ENCODE data around the gene STX1A. TPM values are rescaled to one million over a fixed set of nuclear protein-coding genes. Genes with fewer than 3 reads are reported as not detected.

The STX1A gene
- 10 to 100 TPM; 16.1 to 24.6 (median 19.8) TPM for total RNA-seq
- 1 to 10 TPM; 1.8 to 5.7 (median 2.4) TPM for polyA plus RNA-seq

DNA sequence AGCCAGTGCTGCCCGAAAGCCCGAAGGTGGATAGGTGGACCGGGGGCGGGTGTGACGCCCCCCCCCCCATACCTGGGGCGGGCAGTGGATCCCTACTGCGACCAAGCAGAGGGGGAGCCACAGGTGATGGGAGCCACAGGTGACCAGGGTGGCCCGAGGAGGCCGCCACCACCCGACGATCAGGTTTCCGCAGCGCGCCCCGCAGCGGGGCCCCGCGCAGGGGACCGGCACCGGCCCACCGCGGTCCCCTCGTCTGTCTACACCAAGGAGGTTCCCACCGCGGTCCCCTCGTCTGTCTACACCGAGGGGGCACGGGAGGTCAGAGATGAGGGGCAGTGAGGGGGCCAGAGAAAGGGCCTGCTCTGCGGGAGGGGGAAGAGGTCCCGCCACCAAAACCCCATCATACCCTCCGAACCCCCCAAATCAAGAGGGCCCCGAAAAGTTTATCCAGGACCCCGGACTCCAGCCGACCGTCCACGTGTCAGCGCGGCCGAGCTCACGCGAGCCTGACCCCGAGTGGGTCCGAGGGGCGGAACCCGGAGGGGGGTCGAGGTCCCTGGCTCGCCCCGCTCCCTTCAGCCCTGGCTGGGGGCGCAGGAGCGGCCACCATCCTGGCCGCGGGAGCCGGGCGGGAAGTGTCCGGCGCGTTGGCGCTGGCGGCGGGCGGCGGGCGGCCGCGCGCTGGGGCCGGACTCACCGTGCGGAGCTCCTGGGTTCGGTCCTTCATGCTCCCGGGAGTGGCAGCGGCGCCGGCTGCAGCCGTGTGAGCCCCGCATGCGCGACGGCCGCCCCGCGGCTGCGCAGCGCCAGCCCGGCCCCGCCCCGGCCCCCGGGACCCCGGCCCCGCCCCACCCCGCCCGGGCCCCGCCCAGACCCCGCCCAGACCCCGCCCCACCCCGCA, at the start of gene STX1A:
TSS of gene STX1A (minus strand) at position 765 of the 901 bp plus-strand sequence. CDS start at position 727, 38 bp downstream.
- TF ChIP-seq EP300 (IDR thresholded peaks at IDR 0.05) (no peak), POLR2AphosphoS5 (IDR thresholded peaks at IDR 0.05) (peak; percentile 59 to 70 (median 62))
- peak; percentile 84 for DNase-seq
- WGBS, 2 donors: 1 to 2% methylated on average over 96 of the region's 96 CpGs
- H3K4me3 ChIP-seq: peak within 1 kb of the TSS; percentile 58 to 97 (median 86)
- peaks cover 0 to 60% (median 43%) of the 10 kb centered on the region in 4 donors for H3K4me1 ChIP-seq
- no peaks in the 10 kb centered on the region for H3K9me3 ChIP-seq
- peak within 1 kb of the TSS; percentile 65 to 85 (median 76) for H3K27ac ChIP-seq
- intact Hi-C loops (cut with DNase I): loop anchor here (2.0 to 5.0 kb wide), 3 partner anchors 20 to 52 kb away; partner anchors contain the start of genes ABHD11, BUD23, DNAJC30 and VPS37D
- no peaks in the 10 kb centered on the region for H3K36me3 ChIP-seq
- no peaks in the 10 kb centered on the region for H3K27me3 ChIP-seq

DNA sequence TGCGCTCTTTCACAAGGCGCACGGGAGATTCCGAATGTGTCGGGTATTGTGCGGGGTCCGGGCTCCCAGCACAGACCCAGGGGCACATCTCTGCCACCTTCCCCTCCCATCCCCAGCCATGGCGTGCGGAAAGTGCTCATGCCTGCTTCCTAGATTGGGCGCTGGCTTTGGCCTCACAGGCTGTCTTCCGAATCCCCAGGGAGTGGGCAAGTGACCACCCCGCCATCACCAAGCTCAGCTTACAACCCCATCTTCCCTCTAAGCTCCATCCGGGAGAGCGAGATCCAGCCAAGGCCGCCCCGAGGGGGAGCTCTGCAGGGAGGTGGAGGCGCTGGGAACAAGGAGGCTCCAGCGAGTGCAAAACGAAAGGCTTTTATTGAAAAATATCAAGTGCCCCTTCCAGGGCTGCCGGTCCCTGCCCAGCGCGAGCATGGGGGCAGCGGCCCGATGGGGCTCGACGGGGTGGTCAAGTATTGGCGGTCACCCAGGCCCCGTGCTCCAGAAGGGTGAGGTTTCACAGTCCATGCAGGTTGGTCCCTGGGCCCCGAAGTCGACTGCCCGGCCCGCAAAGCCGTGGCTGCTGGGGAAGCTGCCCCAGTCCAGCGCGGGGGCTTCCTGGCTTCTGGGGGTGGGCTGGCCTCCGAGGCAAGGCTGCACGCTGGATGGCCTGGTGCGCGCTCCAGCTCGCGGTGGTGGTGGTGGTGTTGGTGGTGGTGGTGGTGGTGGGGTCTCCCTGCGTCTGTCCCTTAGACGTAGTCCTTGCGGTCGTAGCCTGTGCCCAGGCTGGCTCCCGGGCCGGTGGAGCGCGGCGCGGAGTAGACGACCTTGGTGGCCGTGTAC, 49.4 kb upstream of the STX1A start:
- Histone ChIP-seq H3K27ac (peak overlapping the region in 1 of 4 donors; percentile 37), H3K36me3 (no peaks in the 10 kb centered on the region), H3K4me3 (peak overlapping the region in 2 of 4 donors; percentile 8 to 14), H3K9me3 (no peaks in the 10 kb centered on the region), H3K27me3 (peaks cover 26 to 47% (median 33%) of the 10 kb centered on the region in 3 donors), H3K4me1 (peaks cover 0 to 24% (median 11%) of the 10 kb centered on the region in 4 donors)
- TF ChIP-seq, protein P1, sequence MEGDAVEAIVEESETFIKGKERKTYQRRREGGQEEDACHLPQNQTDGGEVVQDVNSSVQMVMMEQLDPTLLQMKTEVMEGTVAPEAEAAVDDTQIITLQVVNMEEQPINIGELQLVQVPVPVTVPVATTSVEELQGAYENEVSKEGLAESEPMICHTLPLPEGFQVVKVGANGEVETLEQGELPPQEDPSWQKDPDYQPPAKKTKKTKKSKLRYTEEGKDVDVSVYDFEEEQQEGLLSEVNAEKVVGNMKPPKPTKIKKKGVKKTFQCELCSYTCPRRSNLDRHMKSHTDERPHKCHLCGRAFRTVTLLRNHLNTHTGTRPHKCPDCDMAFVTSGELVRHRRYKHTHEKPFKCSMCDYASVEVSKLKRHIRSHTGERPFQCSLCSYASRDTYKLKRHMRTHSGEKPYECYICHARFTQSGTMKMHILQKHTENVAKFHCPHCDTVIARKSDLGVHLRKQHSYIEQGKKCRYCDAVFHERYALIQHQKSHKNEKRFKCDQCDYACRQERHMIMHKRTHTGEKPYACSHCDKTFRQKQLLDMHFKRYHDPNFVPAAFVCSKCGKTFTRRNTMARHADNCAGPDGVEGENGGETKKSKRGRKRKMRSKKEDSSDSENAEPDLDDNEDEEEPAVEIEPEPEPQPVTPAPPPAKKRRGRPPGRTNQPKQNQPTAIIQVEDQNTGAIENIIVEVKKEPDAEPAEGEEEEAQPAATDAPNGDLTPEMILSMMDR (IDR thresholded peaks at IDR 0.05): no peak
- TF ChIP-seq EP300 (IDR thresholded peaks at IDR 0.05) (no peak), POLR2A (IDR thresholded peaks at IDR 0.05) (no peak), POLR2AphosphoS5 (IDR thresholded peaks at IDR 0.05) (no peak)
- intact Hi-C loops (cut with DNase I): no loop called here
- 7 to 33% methylated on average over 53 of the region's 53 CpGs for WGBS, 2 donors
- no peak for DNase-seq

DNA sequence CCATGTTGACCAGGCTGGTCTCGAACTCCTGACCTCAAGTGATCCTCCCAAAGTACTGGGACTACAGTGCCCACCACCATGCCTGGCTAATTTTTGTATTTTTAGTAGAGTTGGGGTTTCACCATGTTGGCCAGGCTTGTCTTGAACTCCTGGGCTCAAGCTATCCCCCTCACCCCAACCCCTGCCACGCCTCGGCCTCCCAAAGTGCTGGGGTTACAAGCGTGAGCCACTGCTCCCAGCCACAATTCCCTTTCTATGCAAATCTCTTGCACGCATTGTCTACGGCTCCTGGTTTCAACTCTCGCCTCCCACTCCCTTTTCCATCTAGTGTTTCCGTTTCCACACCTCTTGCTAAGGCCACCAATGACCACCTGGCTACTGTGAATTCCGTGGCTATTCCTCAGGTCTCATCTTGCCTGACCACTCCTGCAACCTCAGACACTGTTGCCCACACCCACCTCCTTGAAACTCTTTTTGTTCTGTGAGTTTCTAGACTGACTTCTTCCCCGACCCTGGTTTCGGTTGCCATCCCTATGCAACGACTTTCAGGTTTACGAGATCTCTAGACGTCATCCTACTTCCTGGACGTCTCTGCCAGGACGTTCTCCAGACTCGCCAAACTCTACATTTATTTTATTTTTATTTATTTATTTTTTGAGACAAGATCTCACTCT, 47.2 kb upstream of the STX1A start:
- Histone ChIP-seq H3K27me3 (peaks cover 26 to 45% (median 28%) of the 10 kb centered on the region in 3 donors), H3K4me3 (no peak overlapping the region), H3K4me1 (peaks cover 0 to 24% (median 11%) of the 10 kb centered on the region in 4 donors), H3K27ac (no peak overlapping the region), H3K9me3 (no peaks in the 10 kb centered on the region), H3K36me3 (no peaks in the 10 kb centered on the region)
- DNase-seq: no peak
- 20 to 63% methylated on average over 17 of the region's 17 CpGs for WGBS, 2 donors
- TF ChIP-seq EP300 (IDR thresholded peaks at IDR 0.05): no peak
- TF ChIP-seq, protein P1 (IDR thresholded peaks at IDR 0.05): no peak
- no peak for TF ChIP-seq POLR2AphosphoS5 (IDR thresholded peaks at IDR 0.05)
- no peak for TF ChIP-seq POLR2A (IDR thresholded peaks at IDR 0.05)
- intact Hi-C loops (cut with DNase I): no loop called here

DNA sequence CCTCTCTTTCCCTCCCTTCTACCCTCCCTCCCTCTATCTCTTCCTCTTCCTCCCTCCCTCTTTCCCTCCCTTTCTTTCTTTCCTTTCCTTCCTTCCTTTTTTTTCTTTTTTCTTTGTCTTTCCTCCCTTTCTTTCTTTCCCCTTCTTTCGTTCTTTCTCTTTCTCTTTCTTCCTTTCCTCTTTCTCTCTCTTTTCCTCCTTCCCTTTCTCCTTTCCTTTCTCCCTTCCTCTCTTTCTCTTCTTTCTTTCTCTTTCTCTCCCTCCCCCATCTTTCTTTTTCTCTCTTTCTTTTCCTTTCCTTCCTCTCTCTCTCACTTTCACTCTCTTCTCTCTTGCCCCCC, 43.2 kb upstream of the STX1A start:
- no peaks in the 10 kb centered on the region for H3K9me3 ChIP-seq
- H3K27me3 ChIP-seq: peaks cover 0 to 5% (median 0%) of the 10 kb centered on the region in 3 donors
- intact Hi-C loops (cut with DNase I): no loop called here
- 86 to 89% methylated on average over 1 of the region's 1 CpG for WGBS, 2 donors
- H3K4me1 ChIP-seq: no peaks in the 10 kb centered on the region
- no peak overlapping the region for H3K4me3 ChIP-seq
- DNase-seq: no peak
- TF ChIP-seq POLR2A (IDR thresholded peaks at IDR 0.05) (no peak), EP300 (IDR thresholded peaks at IDR 0.05) (no peak), POLR2AphosphoS5 (IDR thresholded peaks at IDR 0.05) (no peak)
- TF ChIP-seq, protein P1 (IDR thresholded peaks at IDR 0.05): no peak
- H3K27ac ChIP-seq: no peak overlapping the region
- H3K36me3 ChIP-seq: no peaks in the 10 kb centered on the region

All from sigmoid colon (tissue), 7 donors.